Measurements from ENCODE around the gene ALDH18A1. TPM values are rescaled to one million over a fixed set of nuclear protein-coding genes. Genes with fewer than 3 reads are reported as not detected.
A peak's percentile ranks its signal among the peaks of the same experiment; 100 is the strongest.

The ALDH18A1 gene
- total RNA-seq, 1 experiment from 2014 or later: 70.3 TPM

DNA sequence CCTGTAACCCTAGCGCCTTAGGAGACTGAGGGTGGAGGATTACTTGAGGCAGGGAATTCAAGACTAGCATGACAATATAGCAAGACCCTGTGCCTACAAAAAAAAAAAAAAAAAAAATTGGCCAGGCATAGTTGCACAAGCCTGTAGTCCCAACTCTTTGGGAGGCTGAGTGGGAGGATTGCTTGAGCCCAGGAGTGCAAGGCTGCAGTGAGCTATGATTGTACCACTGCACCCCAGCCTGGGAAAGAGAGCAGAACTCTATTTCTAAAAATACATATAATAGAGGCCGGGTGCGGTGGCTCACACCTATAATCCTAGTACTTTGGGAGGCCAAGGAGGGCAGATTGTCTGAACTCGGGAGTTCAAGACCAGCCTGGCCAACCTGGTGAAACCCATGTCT, 85.1 kb downstream of the ALDH18A1 start:
- no peaks in the 10 kb centered on the region for H3K79me2 ChIP-seq (ENCODE audit: low read length)
- H2AFZ ChIP-seq (ENCODE audit: low read length): no peak overlapping the region
- ATAC-seq (no peak), DNase-seq (no peak)
- BruUV-seq (replicated peaks): no TSS peak
- no peaks in the 10 kb centered on the region for H4K20me1 ChIP-seq (ENCODE audit: low read length)
- no peak overlapping the region for H3K27ac ChIP-seq (ENCODE audit: low read length)
- H3K4me3 ChIP-seq (ENCODE audit: low read length): no peak overlapping the region
- H3K4me1 ChIP-seq (ENCODE audit: insufficient read depth, low read length): no peaks in the 10 kb centered on the region
- peaks cover 4% of the 10 kb centered on the region; the same call in 1 of the 2 replicates for H3K27me3 ChIP-seq (ENCODE audit: low read length)
- H3K4me2 ChIP-seq (ENCODE audit: low read length): no peak overlapping the region
- POLR2A ChIA-PET (ENCODE audit: unreplicated experiment): no interaction called here
- CTCF ChIA-PET: no interaction called here
- H3K9me3 ChIP-seq (ENCODE audit: low read length): no peaks in the 10 kb centered on the region
- no peaks in the 10 kb centered on the region for H3K9me2 ChIP-seq (replicated peaks; ENCODE audit: low read length)
- H3F3A ChIP-seq (ENCODE audit: low read length, unreplicated experiment): no peaks in the 10 kb centered on the region
- intact Hi-C loops (cut with micrococcal nuclease): no loop called here
- H3K36me3 ChIP-seq (ENCODE audit: low read depth, low read length): no peaks in the 10 kb centered on the region
- TF ChIP-seq, protein P1, sequence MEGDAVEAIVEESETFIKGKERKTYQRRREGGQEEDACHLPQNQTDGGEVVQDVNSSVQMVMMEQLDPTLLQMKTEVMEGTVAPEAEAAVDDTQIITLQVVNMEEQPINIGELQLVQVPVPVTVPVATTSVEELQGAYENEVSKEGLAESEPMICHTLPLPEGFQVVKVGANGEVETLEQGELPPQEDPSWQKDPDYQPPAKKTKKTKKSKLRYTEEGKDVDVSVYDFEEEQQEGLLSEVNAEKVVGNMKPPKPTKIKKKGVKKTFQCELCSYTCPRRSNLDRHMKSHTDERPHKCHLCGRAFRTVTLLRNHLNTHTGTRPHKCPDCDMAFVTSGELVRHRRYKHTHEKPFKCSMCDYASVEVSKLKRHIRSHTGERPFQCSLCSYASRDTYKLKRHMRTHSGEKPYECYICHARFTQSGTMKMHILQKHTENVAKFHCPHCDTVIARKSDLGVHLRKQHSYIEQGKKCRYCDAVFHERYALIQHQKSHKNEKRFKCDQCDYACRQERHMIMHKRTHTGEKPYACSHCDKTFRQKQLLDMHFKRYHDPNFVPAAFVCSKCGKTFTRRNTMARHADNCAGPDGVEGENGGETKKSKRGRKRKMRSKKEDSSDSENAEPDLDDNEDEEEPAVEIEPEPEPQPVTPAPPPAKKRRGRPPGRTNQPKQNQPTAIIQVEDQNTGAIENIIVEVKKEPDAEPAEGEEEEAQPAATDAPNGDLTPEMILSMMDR (conservative IDR thresholded peaks at IDR 0.05; ENCODE audit: low read depth, low read length): no peak
- TF ChIP-seq EZH2 (IDR thresholded peaks at IDR 0.05; ENCODE audit: low read length, unreplicated experiment) (no peak), EZH2phosphoT487 (IDR thresholded peaks at IDR 0.05; ENCODE audit: borderline replicate concordance, low read length) (no peak)
- H3K9ac ChIP-seq (ENCODE audit: low read length): no peak overlapping the region

DNA sequence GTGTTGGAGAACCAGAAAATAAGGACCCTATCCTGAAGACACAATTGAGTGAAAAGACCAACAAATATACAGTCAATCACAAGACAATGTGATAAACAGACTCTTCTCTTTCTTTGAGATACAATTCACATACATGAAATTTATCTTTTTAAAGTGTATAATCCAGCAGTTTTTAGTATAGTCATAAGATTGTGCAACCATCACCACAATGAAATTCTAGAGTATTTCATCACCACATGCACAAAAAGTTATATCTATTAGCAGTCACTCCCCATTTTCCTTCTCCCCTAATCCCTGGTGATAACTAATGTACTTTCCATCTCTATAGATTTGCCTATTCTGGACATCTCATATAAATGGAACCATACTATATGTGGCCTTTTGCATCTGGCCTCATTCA, 87.1 kb downstream of the ALDH18A1 start:
- H4K20me1 ChIP-seq (ENCODE audit: low read length): no peaks in the 10 kb centered on the region
- no peak overlapping the region for H3K9ac ChIP-seq (ENCODE audit: low read length)
- H2AFZ ChIP-seq (ENCODE audit: low read length): no peak overlapping the region
- BruUV-seq (replicated peaks): no TSS peak
- CTCF ChIA-PET: no interaction called here
- H3K9me3 ChIP-seq (ENCODE audit: low read length): no peaks in the 10 kb centered on the region
- no peaks in the 10 kb centered on the region for H3K79me2 ChIP-seq (ENCODE audit: low read length)
- H3K4me2 ChIP-seq (ENCODE audit: low read length): no peak overlapping the region
- intact Hi-C loops (cut with micrococcal nuclease): no loop called here
- peaks cover 4% of the 10 kb centered on the region; the same call in 1 of the 2 replicates for H3K27me3 ChIP-seq (ENCODE audit: low read length)
- no peak overlapping the region for H3K4me3 ChIP-seq (ENCODE audit: low read length)
- TF ChIP-seq EZH2 (IDR thresholded peaks at IDR 0.05; ENCODE audit: low read length, unreplicated experiment) (no peak), EZH2phosphoT487 (IDR thresholded peaks at IDR 0.05; ENCODE audit: borderline replicate concordance, low read length) (no peak)
- TF ChIP-seq, protein P1 (conservative IDR thresholded peaks at IDR 0.05; ENCODE audit: low read depth, low read length): no peak
- H3F3A ChIP-seq (ENCODE audit: low read length, unreplicated experiment): no peaks in the 10 kb centered on the region
- no peaks in the 10 kb centered on the region for H3K36me3 ChIP-seq (ENCODE audit: low read depth, low read length)
- no peak overlapping the region for H3K27ac ChIP-seq (ENCODE audit: low read length)
- POLR2A ChIA-PET (ENCODE audit: unreplicated experiment): no interaction called here
- DNase-seq (no peak), ATAC-seq (no peak)
- no peaks in the 10 kb centered on the region for H3K4me1 ChIP-seq (ENCODE audit: insufficient read depth, low read length)
- no peaks in the 10 kb centered on the region for H3K9me2 ChIP-seq (replicated peaks; ENCODE audit: low read length)

DNA sequence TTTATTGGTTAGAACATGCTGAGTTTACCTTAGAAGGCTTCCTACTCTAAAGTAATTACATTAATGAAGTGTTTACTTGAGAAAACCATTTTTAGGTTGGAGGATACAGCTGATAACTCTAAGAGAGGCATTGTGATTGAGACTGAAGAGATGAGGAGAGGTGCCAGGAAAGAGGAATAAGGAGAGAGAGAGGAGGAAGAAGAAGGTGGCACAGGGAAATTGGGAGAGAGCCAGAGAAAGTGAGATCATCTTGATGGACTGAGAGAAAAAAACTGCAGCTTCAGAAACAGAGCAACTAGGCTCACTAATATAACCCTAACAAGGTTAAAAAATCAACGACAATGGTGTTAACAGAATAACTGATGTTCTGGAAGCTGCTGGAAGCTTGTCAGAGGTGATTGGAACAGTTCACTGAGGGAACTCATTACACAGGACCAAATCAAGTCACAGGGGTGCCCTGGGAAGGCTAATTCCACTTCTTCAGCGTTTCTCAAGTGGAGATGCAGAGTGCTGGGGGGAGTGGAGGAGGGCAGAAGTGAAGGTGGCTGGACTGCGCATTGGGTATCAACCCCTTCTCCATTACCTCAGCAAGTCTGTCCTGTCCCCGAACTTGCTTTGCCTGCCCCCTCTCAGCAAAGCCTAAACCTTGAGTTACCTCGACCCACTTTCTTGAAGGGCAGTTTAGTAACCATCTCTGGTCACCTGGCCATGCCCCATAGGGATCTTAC, 88.4 kb downstream of the ALDH18A1 start:
- H3K4me1 ChIP-seq (ENCODE audit: insufficient read depth, low read length): no peaks in the 10 kb centered on the region
- intact Hi-C loops (cut with micrococcal nuclease): no loop called here
- H3K9ac ChIP-seq (ENCODE audit: low read length): no peak overlapping the region
- H3K9me2 ChIP-seq (replicated peaks; ENCODE audit: low read length): no peaks in the 10 kb centered on the region
- peak; percentile 26 for DNase-seq
- H3K27ac ChIP-seq (ENCODE audit: low read length): no peak overlapping the region
- no peaks in the 10 kb centered on the region for H3K27me3 ChIP-seq (ENCODE audit: low read length)
- no peak overlapping the region for H3K4me2 ChIP-seq (ENCODE audit: low read length)
- no peak for ATAC-seq
- H3F3A ChIP-seq (ENCODE audit: low read length, unreplicated experiment): no peaks in the 10 kb centered on the region
- no peak overlapping the region for H3K4me3 ChIP-seq (ENCODE audit: low read length)
- no peaks in the 10 kb centered on the region for H3K9me3 ChIP-seq (ENCODE audit: low read length)
- no TSS peak for BruUV-seq (replicated peaks)
- no peaks in the 10 kb centered on the region for H3K36me3 ChIP-seq (ENCODE audit: low read depth, low read length)
- no peak overlapping the region for H2AFZ ChIP-seq (ENCODE audit: low read length)
- H3K79me2 ChIP-seq (ENCODE audit: low read length): no peaks in the 10 kb centered on the region
- POLR2A ChIA-PET (ENCODE audit: unreplicated experiment): no interaction called here
- H4K20me1 ChIP-seq (ENCODE audit: low read length): no peaks in the 10 kb centered on the region
- CTCF ChIA-PET: no interaction called here
- TF ChIP-seq EZH2phosphoT487 (IDR thresholded peaks at IDR 0.05; ENCODE audit: borderline replicate concordance, low read length): no peak
- TF ChIP-seq, protein P1 (conservative IDR thresholded peaks at IDR 0.05; ENCODE audit: low read depth, low read length): no peak
- TF ChIP-seq EZH2 (IDR thresholded peaks at IDR 0.05; ENCODE audit: low read length, unreplicated experiment): no peak

Measured in PC-3 (cell line).